HEK293 (cell line): Measurements from ENCODE around the gene UGT2A3.

Source experiments
- CTCF ChIA-PET: fragments of 350-600 bp; formaldehyde crosslinking; extraction: SDS; loops from one replicate; lab custom pipeline; 2021; ENCODE audit warnings: antibody characterized with exemption; lab: Yijun Ruan, JAX
- POLR2A ChIA-PET: fragments of 300-600 bp; formaldehyde crosslinking; extraction: SDS; loops from one replicate; lab custom pipeline; 2020; ENCODE audit warnings: antibody characterized with exemption, inconsistent platforms; lab: Yijun Ruan, JAX
- H3K27ac ChIP-seq: fragments of 200-500 bp; sonication (Bioruptor generic); 2 replicates; pipeline ENCODE4 v1.5.1; 2014; ENCODE audit warnings: low read depth, low read length, control low read depth, inconsistent platforms; ENCODE audit errors: extremely low read depth
- H3K36me3 ChIP-seq, 2 experiments: fragments of 200-500 bp in 1 of 2; sonication (Bioruptor generic) in 1 of 2; 1 replicate in 1 of 2; 2 replicates in 1 of 2; pipeline ENCODE4 v1.5.1; 2014 to 2017; ENCODE audit warnings: inconsistent platforms in 2 of 2, low read length in 2 of 2; ENCODE audit not compliant: control insufficient read depth in 2 of 2, insufficient read depth in 1 of 2
- H3K4me1 ChIP-seq: fragments of 200-500 bp; sonication (Bioruptor generic); 2 replicates; pipeline ENCODE4 v1.5.1; 2014; ENCODE audit warnings: mild to moderate bottlenecking, low read length, inconsistent platforms; ENCODE audit not compliant: control insufficient read depth, insufficient read depth
- H3K4me3 ChIP-seq: 2 replicates; pipeline ENCODE4 v1.5.1; 2011; ENCODE audit warnings: low read depth, mild to moderate bottlenecking, control low read depth, low read length, moderate library complexity
- H3K9me3 ChIP-seq: fragments of 200-500 bp; sonication (Bioruptor generic); 2 replicates; pipeline ENCODE4 v1.5.1; 2014; ENCODE audit warnings: low read depth, low read length, inconsistent platforms; ENCODE audit not compliant: control insufficient read depth, insufficient read depth
- BCL6B ChIP-seq: fragments of 450-650 bp; formaldehyde crosslinking; IDR thresholded peaks from 2 replicates; pipeline ENCODE4 v1.5.1; 2017; ENCODE audit warnings: missing biosample characterization, missing genetic modification characterization
- CTCF ChIP-seq: fragments of 450-650 bp; formaldehyde crosslinking; IDR thresholded peaks from 2 replicates; pipeline ENCODE4 v1.5.1; 2016; ENCODE audit warnings: missing biosample characterization, missing genetic modification characterization
- EGR2 ChIP-seq: fragments of 450-650 bp; formaldehyde crosslinking; IDR thresholded peaks from 2 replicates; pipeline ENCODE4 v1.5.1; 2016; ENCODE audit warnings: low read depth, missing biosample characterization, missing genetic modification characterization
- HOXD13 ChIP-seq: sonication (generic); formaldehyde crosslinking; IDR thresholded peaks from 2 replicates; pipeline ENCODE4 v1.8.0; 2022; ENCODE audit warnings: missing genetic modification reagents, borderline replicate concordance
- SALL2 ChIP-seq: fragments of 450-650 bp; formaldehyde crosslinking; IDR thresholded peaks from 2 replicates; pipeline ENCODE4 v1.5.0; 2017; ENCODE audit warnings: missing biosample characterization, mild to moderate bottlenecking, missing genetic modification characterization, borderline replicate concordance
- YY1 ChIP-seq: fragments of 450-650 bp; formaldehyde crosslinking; IDR thresholded peaks from 2 replicates; pipeline ENCODE4 v1.5.1; 2018; ENCODE audit warnings: missing biosample characterization, missing genetic modification characterization
- ZBTB17 ChIP-seq: fragments of 450-650 bp; formaldehyde crosslinking; IDR thresholded peaks from 2 replicates; pipeline ENCODE4 v1.5.1; 2016; ENCODE audit warnings: missing biosample characterization, missing genetic modification characterization
- ZBTB20 ChIP-seq: fragments of 450-650 bp; formaldehyde crosslinking; IDR thresholded peaks from 2 replicates; pipeline ENCODE4 v1.5.1; 2016; ENCODE audit warnings: missing biosample characterization, missing genetic modification characterization
- ZBTB21 ChIP-seq: fragments of 450-650 bp; formaldehyde crosslinking; IDR thresholded peaks from 2 replicates; pipeline ENCODE4 v1.5.1; 2017; ENCODE audit warnings: missing biosample characterization, missing genetic modification characterization
- ZBTB49 ChIP-seq: fragments of 450-650 bp; formaldehyde crosslinking; IDR thresholded peaks from 2 replicates; pipeline ENCODE4 v1.5.1; 2016; ENCODE audit warnings: missing biosample characterization, missing genetic modification characterization, low read depth
- ZFP37 ChIP-seq: fragments of 450-650 bp; formaldehyde crosslinking; IDR thresholded peaks from 2 replicates; pipeline ENCODE4 v1.5.1; 2016; ENCODE audit warnings: missing biosample characterization, missing genetic modification characterization
- ZNF140 ChIP-seq: fragments of 450-650 bp; formaldehyde crosslinking; IDR thresholded peaks from 2 replicates; pipeline ENCODE4 v1.5.1; 2016; ENCODE audit warnings: missing biosample characterization, missing genetic modification characterization
- ZNF16 ChIP-seq: fragments of 450-650 bp; formaldehyde crosslinking; IDR thresholded peaks from 2 replicates; pipeline ENCODE4 v1.5.1; 2016; ENCODE audit warnings: low read depth, missing biosample characterization, missing genetic modification characterization
- ZNF175 ChIP-seq: fragments of 450-650 bp; formaldehyde crosslinking; IDR thresholded peaks from 2 replicates; pipeline ENCODE4 v1.5.1; 2016; ENCODE audit warnings: missing biosample characterization, missing genetic modification characterization
- ZNF2 ChIP-seq: fragments of 450-650 bp; formaldehyde crosslinking; IDR thresholded peaks from 2 replicates; pipeline ENCODE4 v1.5.1; 2016; ENCODE audit warnings: missing biosample characterization, missing genetic modification characterization
- ZNF239 ChIP-seq: fragments of 450-650 bp; formaldehyde crosslinking; IDR thresholded peaks from 2 replicates; pipeline ENCODE4 v1.5.1; 2016; ENCODE audit warnings: missing biosample characterization, missing genetic modification characterization
- ZNF302 ChIP-seq: fragments of 450-650 bp; formaldehyde crosslinking; IDR thresholded peaks from 2 replicates; pipeline ENCODE4 v1.5.1; 2016; ENCODE audit warnings: missing biosample characterization, missing genetic modification characterization, low read depth
- ZNF335 ChIP-seq: fragments of 450-650 bp; formaldehyde crosslinking; conservative IDR thresholded peaks from 2 replicates; pipeline ENCODE4 v1.5.1; 2016; ENCODE audit warnings: missing biosample characterization, missing genetic modification characterization
- ZNF488 ChIP-seq: fragments of 450-650 bp; formaldehyde crosslinking; IDR thresholded peaks from 2 replicates; pipeline ENCODE4 v1.5.1; 2016; ENCODE audit warnings: missing biosample characterization, missing genetic modification characterization
- ZNF544 ChIP-seq: fragments of 450-650 bp; formaldehyde crosslinking; IDR thresholded peaks from 2 replicates; pipeline ENCODE4 v1.5.0; 2017; ENCODE audit warnings: missing biosample characterization, missing genetic modification characterization
- ZNF560 ChIP-seq: fragments of 450-650 bp; formaldehyde crosslinking; IDR thresholded peaks from 2 replicates; pipeline ENCODE4 v1.5.1; 2017; ENCODE audit warnings: missing biosample characterization, missing genetic modification characterization, borderline replicate concordance
- ZNF600 ChIP-seq: fragments of 450-650 bp; formaldehyde crosslinking; IDR thresholded peaks from 2 replicates; pipeline ENCODE4 v1.5.1; 2016; ENCODE audit warnings: missing biosample characterization, missing genetic modification characterization
- ZNF621 ChIP-seq: fragments of 450-650 bp; formaldehyde crosslinking; IDR thresholded peaks from 2 replicates; pipeline ENCODE4 v1.5.1; 2017; ENCODE audit warnings: missing biosample characterization, missing genetic modification characterization
- ZNF623 ChIP-seq: fragments of 450-650 bp; formaldehyde crosslinking; IDR thresholded peaks from 2 replicates; pipeline ENCODE4 v1.5.1; 2016; ENCODE audit warnings: missing biosample characterization, missing genetic modification characterization
- ZNF792 ChIP-seq: fragments of 450-650 bp; formaldehyde crosslinking; IDR thresholded peaks from 2 replicates; pipeline ENCODE4 v1.5.1; 2016; ENCODE audit warnings: missing biosample characterization, missing genetic modification characterization
- ZSCAN5A ChIP-seq: fragments of 450-650 bp; formaldehyde crosslinking; IDR thresholded peaks from 2 replicates; pipeline ENCODE4 v1.5.1; 2016; ENCODE audit warnings: missing biosample characterization, missing genetic modification characterization
- TF ChIP-seq, protein P1 (sequence below): fragments of 450-650 bp; formaldehyde crosslinking; IDR thresholded peaks from 2 replicates; pipeline ENCODE4 v1.5.1; 2016; ENCODE audit warnings: missing biosample characterization, missing genetic modification characterization
- TF ChIP-seq, protein P2 (sequence below): fragments of 450-650 bp; formaldehyde crosslinking; IDR thresholded peaks from 2 replicates; pipeline ENCODE4 v1.5.1; 2017; ENCODE audit warnings: missing biosample characterization, missing genetic modification characterization

Gene UGT2A3

GRCh38 chr4:68985442-68985841 is 33.8 kb upstream of the UGT2A3 start (continued):
- TF ChIP-seq CTCF (tag by site-specific recombination) (no peak), HOXD13 (no peak), ZNF16 (tag by site-specific recombination) (no peak), EGR2 (tag by site-specific recombination) (no peak), ZNF600 (tag by site-specific recombination) (no peak), ZBTB17 (tag by site-specific recombination) (no peak), ZNF140 (no peak), ZBTB20 (no peak), ZNF302 (tag by site-specific recombination) (no peak), ZNF792 (tag by site-specific recombination) (no peak)
- TF ChIP-seq, all 188 proteins: peak for 0

DNA sequence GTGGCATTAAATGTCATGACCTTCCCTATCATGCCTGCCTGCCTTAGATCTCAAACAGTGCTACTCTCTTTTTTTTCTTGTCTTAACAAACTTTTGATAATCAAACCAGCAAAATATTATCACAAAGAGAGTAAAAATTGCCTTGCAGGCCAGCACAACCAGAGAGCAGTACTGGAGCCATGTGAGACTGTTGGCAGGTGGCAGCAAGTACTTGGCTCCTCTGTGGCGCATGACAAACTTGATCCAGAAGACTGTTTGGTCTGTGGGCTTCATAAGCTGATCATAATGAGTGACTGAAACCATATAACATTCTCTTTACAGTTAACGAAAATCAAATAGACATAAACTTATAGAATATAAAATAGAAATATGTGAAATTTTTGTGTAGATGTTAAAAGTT is 33.3 kb upstream of the UGT2A3 start:
- no peaks in the 10 kb centered on the region for H3K9me3 ChIP-seq
- ChIA-PET CTCF (no interaction called here), POLR2A (no interaction called here)
- H3K4me3 ChIP-seq = no peak overlapping the region
- TF ChIP-seq, protein P1, sequence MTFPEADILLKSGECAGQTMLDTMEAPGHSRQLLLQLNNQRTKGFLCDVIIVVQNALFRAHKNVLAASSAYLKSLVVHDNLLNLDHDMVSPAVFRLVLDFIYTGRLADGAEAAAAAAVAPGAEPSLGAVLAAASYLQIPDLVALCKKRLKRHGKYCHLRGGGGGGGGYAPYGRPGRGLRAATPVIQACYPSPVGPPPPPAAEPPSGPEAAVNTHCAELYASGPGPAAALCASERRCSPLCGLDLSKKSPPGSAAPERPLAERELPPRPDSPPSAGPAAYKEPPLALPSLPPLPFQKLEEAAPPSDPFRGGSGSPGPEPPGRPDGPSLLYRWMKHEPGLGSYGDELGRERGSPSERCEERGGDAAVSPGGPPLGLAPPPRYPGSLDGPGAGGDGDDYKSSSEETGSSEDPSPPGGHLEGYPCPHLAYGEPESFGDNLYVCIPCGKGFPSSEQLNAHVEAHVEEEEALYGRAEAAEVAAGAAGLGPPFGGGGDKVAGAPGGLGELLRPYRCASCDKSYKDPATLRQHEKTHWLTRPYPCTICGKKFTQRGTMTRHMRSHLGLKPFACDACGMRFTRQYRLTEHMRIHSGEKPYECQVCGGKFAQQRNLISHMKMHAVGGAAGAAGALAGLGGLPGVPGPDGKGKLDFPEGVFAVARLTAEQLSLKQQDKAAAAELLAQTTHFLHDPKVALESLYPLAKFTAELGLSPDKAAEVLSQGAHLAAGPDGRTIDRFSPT = no peak
- TF ChIP-seq ZFP37 (no peak), BCL6B (tag by site-specific recombination) (no peak), ZBTB21 (tag by site-specific recombination) (no peak), ZNF2 (tag by site-specific recombination) (no peak), SALL2 (tag by site-specific recombination) (no peak), ZNF175 (no peak), ZNF621 (tag by site-specific recombination) (no peak), ZBTB49 (tag by site-specific recombination) (no peak), ZNF560 (tag by site-specific recombination) (no peak), ZNF488 (no peak), ZSCAN5A (tag by site-specific recombination) (no peak), ZNF623 (tag by site-specific recombination) (no peak), YY1 (tag by site-specific recombination) (no peak), ZNF544 (tag by site-specific recombination) (no peak), ZNF335 (no peak), ZNF239 (tag by site-specific recombination) (no peak)
- TF ChIP-seq, protein P2, sequence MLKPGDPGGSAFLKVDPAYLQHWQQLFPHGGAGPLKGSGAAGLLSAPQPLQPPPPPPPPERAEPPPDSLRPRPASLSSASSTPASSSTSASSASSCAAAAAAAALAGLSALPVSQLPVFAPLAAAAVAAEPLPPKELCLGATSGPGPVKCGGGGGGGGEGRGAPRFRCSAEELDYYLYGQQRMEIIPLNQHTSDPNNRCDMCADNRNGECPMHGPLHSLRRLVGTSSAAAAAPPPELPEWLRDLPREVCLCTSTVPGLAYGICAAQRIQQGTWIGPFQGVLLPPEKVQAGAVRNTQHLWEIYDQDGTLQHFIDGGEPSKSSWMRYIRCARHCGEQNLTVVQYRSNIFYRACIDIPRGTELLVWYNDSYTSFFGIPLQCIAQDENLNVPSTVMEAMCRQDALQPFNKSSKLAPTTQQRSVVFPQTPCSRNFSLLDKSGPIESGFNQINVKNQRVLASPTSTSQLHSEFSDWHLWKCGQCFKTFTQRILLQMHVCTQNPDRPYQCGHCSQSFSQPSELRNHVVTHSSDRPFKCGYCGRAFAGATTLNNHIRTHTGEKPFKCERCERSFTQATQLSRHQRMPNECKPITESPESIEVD (tag by site-specific recombination) = no peak
- H3K36me3 ChIP-seq = no peaks in the 10 kb centered on the region
- H3K4me1 ChIP-seq = no peaks in the 10 kb centered on the region
- H3K27ac ChIP-seq = no peak overlapping the region
